ENCODE measurements around the gene LIME1.

DNA sequence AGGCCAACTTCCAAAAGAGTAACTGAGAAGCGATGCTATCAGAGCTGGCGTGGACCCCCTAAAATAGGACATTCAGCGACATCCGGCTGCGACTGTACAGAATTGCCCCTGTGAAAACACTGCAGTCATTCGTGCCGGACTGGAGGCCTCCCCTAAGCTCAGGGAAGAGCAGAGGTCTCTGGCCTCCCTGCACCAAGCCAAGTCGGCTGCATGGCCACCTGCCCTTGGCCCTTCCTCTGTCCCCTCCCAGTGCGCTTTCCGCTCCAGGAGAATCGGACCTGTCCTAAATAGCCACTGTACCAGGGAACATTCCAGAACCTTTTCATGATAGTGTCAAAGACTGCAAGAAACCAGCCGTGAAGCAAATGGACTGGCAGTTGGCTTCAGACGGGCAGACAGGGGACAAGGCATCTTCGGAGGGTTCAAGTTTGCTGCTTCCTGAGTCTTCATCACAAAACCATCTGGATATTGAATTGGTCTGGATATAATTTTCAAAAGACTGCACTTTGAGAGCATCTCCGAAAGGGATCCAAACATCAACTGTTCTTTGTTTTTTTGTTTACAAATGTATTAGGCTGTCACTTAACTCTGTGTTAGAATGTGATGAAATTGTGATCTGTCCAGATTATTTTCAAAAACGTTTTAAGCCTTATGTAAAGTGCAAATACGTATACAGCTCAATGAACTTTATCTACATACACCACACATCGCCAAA, 19.6 kb downstream of the LIME1 start:
- TF ChIP-seq POLR2A (IDR thresholded peaks at IDR 0.05; ENCODE audit: low read depth, low read length), result no peak
- TF ChIP-seq, protein P1, sequence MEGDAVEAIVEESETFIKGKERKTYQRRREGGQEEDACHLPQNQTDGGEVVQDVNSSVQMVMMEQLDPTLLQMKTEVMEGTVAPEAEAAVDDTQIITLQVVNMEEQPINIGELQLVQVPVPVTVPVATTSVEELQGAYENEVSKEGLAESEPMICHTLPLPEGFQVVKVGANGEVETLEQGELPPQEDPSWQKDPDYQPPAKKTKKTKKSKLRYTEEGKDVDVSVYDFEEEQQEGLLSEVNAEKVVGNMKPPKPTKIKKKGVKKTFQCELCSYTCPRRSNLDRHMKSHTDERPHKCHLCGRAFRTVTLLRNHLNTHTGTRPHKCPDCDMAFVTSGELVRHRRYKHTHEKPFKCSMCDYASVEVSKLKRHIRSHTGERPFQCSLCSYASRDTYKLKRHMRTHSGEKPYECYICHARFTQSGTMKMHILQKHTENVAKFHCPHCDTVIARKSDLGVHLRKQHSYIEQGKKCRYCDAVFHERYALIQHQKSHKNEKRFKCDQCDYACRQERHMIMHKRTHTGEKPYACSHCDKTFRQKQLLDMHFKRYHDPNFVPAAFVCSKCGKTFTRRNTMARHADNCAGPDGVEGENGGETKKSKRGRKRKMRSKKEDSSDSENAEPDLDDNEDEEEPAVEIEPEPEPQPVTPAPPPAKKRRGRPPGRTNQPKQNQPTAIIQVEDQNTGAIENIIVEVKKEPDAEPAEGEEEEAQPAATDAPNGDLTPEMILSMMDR (conservative IDR thresholded peaks at IDR 0.05; ENCODE audit: low read depth, low read length), result no peak
- TF ChIP-seq SMC3 (IDR thresholded peaks at IDR 0.05; ENCODE audit: low read depth, low read length), result no peak
- TF ChIP-seq CEBPB (IDR thresholded peaks at IDR 0.05; ENCODE audit: low read depth, low read length), result no peak
- no peak for TF ChIP-seq MXI1 (IDR thresholded peaks at IDR 0.05; ENCODE audit: borderline replicate concordance, low read depth, low read length)

Measured in IMR-90 (cell line).